ENCODE measurements around the gene FAM177A1.
"Not testable (repeated sequence)": the region's sequence is repeated elsewhere in the genome, so short reads cannot be mapped to it uniquely, and the experiment has no call there.

FAM177A1 gene

DNA sequence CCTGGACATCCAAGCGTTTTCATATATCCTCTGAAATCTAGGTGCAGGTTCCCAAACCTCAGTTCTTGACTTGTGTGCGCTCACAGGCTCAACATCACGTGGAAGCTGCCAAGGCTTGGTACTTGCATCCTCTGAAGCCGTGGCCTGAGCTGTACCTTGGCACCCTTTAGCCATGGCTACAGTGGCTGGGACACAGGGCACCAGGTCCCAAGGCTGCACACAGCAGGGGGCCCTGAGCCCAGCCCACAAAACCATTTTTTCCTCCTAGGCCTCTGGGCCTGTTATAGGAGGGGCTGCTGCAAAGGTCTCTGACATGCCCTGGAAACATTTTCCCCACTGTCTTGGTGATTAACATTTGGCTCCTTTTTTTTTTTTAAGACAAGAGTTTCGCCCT, 11.6 kb upstream of the FAM177A1 start:
- no peak overlapping the region for H3K4me2 ChIP-seq
- no peak overlapping the region for H3K27ac ChIP-seq
- H3K79me2 ChIP-seq (ENCODE audit: insufficient read depth, low read depth) = no peaks in the 10 kb centered on the region
- no peak overlapping the region for H3K4me3 ChIP-seq (IDR thresholded peaks at IDR 0.05; ENCODE audit: insufficient read depth, low read depth, low read length)
- no peaks in the 10 kb centered on the region for H3K4me1 ChIP-seq (ENCODE audit: low read depth, poor library complexity, severe bottlenecking)
- no peaks in the 10 kb centered on the region for H3K27me3 ChIP-seq (ENCODE audit: insufficient read depth, low read depth)
- no peaks in the 10 kb centered on the region for H3K36me3 ChIP-seq (ENCODE audit: insufficient read depth)
- TF ChIP-seq, protein P1, sequence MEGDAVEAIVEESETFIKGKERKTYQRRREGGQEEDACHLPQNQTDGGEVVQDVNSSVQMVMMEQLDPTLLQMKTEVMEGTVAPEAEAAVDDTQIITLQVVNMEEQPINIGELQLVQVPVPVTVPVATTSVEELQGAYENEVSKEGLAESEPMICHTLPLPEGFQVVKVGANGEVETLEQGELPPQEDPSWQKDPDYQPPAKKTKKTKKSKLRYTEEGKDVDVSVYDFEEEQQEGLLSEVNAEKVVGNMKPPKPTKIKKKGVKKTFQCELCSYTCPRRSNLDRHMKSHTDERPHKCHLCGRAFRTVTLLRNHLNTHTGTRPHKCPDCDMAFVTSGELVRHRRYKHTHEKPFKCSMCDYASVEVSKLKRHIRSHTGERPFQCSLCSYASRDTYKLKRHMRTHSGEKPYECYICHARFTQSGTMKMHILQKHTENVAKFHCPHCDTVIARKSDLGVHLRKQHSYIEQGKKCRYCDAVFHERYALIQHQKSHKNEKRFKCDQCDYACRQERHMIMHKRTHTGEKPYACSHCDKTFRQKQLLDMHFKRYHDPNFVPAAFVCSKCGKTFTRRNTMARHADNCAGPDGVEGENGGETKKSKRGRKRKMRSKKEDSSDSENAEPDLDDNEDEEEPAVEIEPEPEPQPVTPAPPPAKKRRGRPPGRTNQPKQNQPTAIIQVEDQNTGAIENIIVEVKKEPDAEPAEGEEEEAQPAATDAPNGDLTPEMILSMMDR (conservative IDR thresholded peaks at IDR 0.05; ENCODE audit: low read depth, low read length) = no peak
- no peak overlapping the region for H3K9ac ChIP-seq
- H2AFZ ChIP-seq (ENCODE audit: low read depth) = no peak overlapping the region
- H4K20me1 ChIP-seq (ENCODE audit: insufficient read depth) = no peaks in the 10 kb centered on the region

DNA sequence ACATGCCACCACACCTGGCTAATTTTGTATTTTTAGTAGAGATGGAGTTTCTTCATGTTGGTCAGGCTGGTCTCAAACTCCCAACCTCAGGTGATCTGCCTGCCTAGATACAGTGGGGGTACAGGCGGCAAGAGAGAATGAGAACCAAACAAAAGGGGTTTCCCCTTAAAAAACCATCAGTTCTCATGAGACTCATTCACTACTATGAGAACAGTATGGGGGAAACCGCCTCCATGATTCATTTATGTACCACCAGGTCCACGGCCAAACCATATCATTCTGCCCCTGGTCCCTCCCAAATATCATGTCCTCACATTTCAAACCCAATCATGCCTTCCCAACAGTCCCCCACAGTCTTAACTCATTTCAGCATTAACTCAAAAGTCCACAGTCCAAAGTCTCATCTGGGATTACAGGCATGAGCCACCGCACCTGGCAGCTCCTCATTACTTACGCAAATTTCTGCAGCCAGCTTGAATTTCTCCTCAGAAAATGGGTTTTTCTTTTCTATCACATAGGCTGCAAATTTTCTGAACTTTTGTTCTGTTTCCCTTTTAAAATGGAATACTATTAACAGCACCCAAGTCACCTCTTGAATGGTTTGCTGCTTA, 11.0 kb upstream of the FAM177A1 start:
- H3K4me2 ChIP-seq; H3K27ac ChIP-seq; H3K9ac ChIP-seq; H2AFZ ChIP-seq (ENCODE audit: low read depth); H3K4me1 ChIP-seq (ENCODE audit: low read depth, poor library complexity, severe bottlenecking); H3K36me3 ChIP-seq (ENCODE audit: insufficient read depth); H3K4me3 ChIP-seq (IDR thresholded peaks at IDR 0.05; ENCODE audit: insufficient read depth, low read depth, low read length); H3K79me2 ChIP-seq (ENCODE audit: insufficient read depth, low read depth); H4K20me1 ChIP-seq (ENCODE audit: insufficient read depth); H3K27me3 ChIP-seq (ENCODE audit: insufficient read depth, low read depth): not testable (repeated sequence)

DNA sequence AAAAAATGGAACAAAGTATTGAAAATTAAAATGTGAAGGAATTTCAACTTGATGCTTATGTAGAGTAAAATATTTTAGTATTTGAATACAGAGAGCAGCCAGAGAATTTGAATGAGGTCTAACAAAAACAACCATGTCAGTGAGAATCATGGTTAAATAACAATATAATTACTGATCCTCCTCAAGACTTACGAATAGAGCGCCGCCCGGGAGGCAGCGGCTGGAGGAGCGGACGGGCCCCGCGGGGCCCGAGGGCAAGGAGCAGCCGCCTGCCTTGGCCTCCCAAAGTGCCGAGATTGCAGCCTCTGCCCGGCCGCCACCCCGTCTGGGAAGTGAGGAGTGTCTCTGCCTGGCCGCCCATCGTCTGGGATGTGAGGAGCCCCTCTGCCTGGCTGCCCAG, 7.8 kb upstream of the FAM177A1 start:
- not testable (repeated sequence) for H3K36me3 ChIP-seq (ENCODE audit: insufficient read depth); H3K9ac ChIP-seq; H3K4me1 ChIP-seq (ENCODE audit: low read depth, poor library complexity, severe bottlenecking); H4K20me1 ChIP-seq (ENCODE audit: insufficient read depth); H2AFZ ChIP-seq (ENCODE audit: low read depth); H3K4me2 ChIP-seq; H3K27me3 ChIP-seq (ENCODE audit: insufficient read depth, low read depth); H3K79me2 ChIP-seq (ENCODE audit: insufficient read depth, low read depth); H3K4me3 ChIP-seq (IDR thresholded peaks at IDR 0.05; ENCODE audit: insufficient read depth, low read depth, low read length); H3K27ac ChIP-seq

DNA sequence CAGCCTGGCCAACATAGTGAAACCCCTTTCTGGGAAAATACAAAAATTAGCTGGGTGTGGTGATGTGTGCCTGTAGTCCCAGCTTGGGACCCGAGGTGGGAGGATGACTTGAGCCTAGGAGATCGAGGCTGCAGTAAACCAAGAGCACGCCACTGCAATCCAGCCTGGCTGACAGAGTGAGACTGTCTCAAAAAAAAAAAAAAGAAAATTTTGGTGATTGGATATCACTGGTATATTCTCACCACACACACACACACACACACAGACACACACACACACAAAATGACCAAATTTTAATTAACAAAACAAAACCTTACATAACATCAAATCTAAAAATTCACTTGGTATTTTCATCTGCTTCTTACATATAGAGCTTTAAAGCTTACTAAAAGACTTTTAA, 3.4 kb upstream of the FAM177A1 start:
- TF ChIP-seq, protein P1 (conservative IDR thresholded peaks at IDR 0.05; ENCODE audit: low read depth, low read length) = no peak
- Histone ChIP-seq H3K79me2 (ENCODE audit: insufficient read depth, low read depth) (no peaks in the 10 kb centered on the region), H2AFZ (ENCODE audit: low read depth) (no peak overlapping the region)

DNA sequence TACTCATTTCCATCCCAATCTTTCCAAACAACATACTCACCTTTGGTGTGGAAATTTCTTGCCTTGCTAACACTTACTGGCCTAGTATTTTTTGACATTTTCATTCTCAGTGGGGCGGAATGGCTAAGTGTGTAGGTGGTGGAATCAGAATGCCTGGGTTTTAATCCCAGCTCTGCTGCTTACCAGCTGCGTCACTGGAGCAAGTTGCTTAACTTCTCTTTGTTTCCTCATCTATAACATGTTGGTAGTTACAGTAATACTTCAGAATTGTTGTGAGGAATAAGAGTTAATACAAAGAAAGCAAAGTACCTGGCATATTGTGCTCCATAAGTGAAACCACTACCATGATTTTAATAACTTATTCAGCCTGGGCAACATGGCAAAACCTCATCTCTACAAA, 3.0 kb upstream of the FAM177A1 start:
- no peak overlapping the region for H3K4me3 ChIP-seq (IDR thresholded peaks at IDR 0.05; ENCODE audit: insufficient read depth, low read depth, low read length)
- H3K9ac ChIP-seq = no peak overlapping the region
- no peak overlapping the region for H2AFZ ChIP-seq (ENCODE audit: low read depth)
- no peaks in the 10 kb centered on the region for H3K27me3 ChIP-seq (ENCODE audit: insufficient read depth, low read depth)
- no peaks in the 10 kb centered on the region for H3K79me2 ChIP-seq (ENCODE audit: insufficient read depth, low read depth)
- H3K27ac ChIP-seq = no peak overlapping the region
- no peaks in the 10 kb centered on the region for H4K20me1 ChIP-seq (ENCODE audit: insufficient read depth)
- no peak overlapping the region for H3K4me2 ChIP-seq
- TF ChIP-seq, protein P1 (conservative IDR thresholded peaks at IDR 0.05; ENCODE audit: low read depth, low read length) = no peak
- H3K4me1 ChIP-seq (ENCODE audit: low read depth, poor library complexity, severe bottlenecking) = peaks cover 15% of the 10 kb centered on the region
- H3K36me3 ChIP-seq (ENCODE audit: insufficient read depth) = no peaks in the 10 kb centered on the region

More for the DNA sequence above, 3.4 kb upstream of the FAM177A1 start:
- Histone ChIP-seq H3K9ac (no peak overlapping the region), H4K20me1 (ENCODE audit: insufficient read depth) (no peaks in the 10 kb centered on the region), H3K36me3 (ENCODE audit: insufficient read depth) (no peaks in the 10 kb centered on the region), H3K4me1 (ENCODE audit: low read depth, poor library complexity, severe bottlenecking) (peaks cover 11% of the 10 kb centered on the region), H3K4me2 (no peak overlapping the region), H3K27me3 (ENCODE audit: insufficient read depth, low read depth) (no peaks in the 10 kb centered on the region), H3K27ac (no peak overlapping the region), H3K4me3 (IDR thresholded peaks at IDR 0.05; ENCODE audit: insufficient read depth, low read depth, low read length) (no peak overlapping the region)
